ENCODE measurements around the gene USP19.

DNA sequence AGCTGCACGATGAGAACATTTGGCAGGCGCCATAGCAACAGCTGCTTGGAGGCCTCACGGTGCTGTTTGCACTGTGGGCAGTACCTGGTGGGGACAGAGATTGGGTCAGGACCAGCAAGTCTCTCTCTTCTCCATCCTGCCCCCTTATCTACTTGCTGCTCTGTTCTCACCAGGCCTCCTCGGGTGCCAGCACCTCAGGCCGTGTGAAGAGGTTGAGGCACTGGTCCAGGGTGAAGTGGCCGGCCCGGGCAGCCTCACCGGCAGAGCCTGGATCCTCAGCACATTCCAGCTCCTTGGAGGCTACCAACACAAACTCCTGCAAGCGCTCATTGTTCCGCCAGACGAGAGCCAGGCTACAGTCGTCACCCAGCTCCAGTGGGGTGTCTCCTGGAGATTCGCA is 9.8 kb downstream of the USP19 start:
- TF ChIP-seq ZNF274 (IDR thresholded peaks at IDR 0.05; ENCODE audit: low read depth, low read length) = no peak
- no peak for TF ChIP-seq YY1 (IDR thresholded peaks at IDR 0.05; ENCODE audit: insufficient read depth, insufficient read length)
